Dermis blood vessel endothelial cell (primary cell): ENCODE results near the gene PDCD7. TPM values are rescaled to one million over a fixed set of nuclear protein-coding genes. Genes with fewer than 3 reads are reported as not detected.
"Not testable (repeated sequence)": the region's sequence is repeated elsewhere in the genome, so short reads cannot be mapped to it uniquely, and the experiment has no call there.

Experiments
- DNase-seq: peaks from one replicate; pipeline ENCODE4 v3.0.0; 2010
- total RNA-seq: library from RNA; depleted of rRNA; stranded (reverse); fragments of >200 nt; gene quantifications from 2 replicates; pipeline ENCODE4 v1.2.3, GENCODE V29; 2014

The PDCD7 gene
- total RNA-seq, 1 donor from 2014 or later = 25.0 TPM

- no peak for DNase-seq
Measured at GRCh38 chr15:65115086-65115485, 18.5 kb downstream of the PDCD7 start, which contains the start of gene UBAP1L. Gene UBAP1L, minus strand, starts transcription at chr15:65115200. Its CDS starts 8,985 bp downstream, at chr15:65106215.

DNA sequence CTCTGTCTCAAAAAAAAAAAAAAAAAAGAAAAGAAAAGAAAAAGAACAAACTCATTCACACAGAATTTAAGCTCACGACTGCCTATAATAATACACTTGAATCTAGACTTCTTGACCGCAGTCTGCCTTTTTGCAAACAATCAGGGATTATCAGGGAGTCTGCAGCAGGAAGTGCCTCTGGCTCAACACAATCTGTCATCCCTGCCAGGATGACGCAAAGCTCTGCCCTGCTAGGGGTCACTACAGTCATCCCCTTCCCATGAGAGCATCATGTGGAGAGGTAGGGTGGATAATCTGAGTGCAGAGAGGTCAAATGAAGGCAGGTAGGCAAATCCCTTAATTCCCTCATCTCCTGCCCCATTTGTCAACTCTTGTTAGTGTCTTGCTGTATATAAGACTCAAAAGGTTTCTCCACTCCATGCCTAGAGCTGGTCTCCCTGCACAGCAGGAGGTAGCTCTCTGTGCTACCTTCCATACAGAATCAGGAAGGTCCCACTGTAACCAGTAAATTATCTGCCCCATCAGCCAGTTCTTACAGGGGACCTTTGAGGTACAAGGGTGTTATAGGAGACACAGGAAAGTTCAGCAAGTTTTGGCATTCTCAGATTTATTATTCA, 22.8 kb downstream of the PDCD7 start:
- DNase-seq = peak; percentile 91

- DNase-seq = peak; percentile 60
Measured at GRCh38 chr15:65106011-65106590, 27.5 kb downstream of the PDCD7 start.

- DNase-seq = no peak
Measured at GRCh38 chr15:65105038-65105437, 28.6 kb downstream of the PDCD7 start.

- no peak for DNase-seq
Measured at GRCh38 chr15:65102912-65103311, 30.7 kb downstream of the PDCD7 start.

GRCh38 chr15:65101891-65102708, 31.5 kb downstream of the PDCD7 start:
- no peak for DNase-seq

- peak; percentile 74 for DNase-seq
Measured at GRCh38 chr15:65101411-65101890, 32.2 kb downstream of the PDCD7 start.

DNA sequence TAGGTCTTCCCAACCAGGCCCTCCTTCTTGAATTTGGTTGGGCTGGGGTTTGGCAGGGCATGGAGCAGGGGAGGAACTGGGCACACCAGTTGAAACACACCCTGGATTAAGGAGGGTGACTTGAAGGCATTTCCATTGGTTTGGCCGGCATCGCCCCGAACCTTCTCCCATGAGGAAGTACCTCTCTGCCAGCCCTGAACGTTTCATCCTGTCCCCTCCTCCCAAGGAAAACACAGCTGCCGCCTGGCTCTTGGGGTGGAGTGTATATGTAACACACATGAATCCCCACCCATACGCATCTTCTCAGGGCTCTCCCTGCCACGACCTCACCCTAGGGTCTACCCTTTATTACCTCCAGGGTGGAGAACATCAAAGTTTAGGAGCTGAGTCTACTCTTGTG, 33.2 kb downstream of the PDCD7 start:
- no peak for DNase-seq

GRCh38 chr15:65099801-65100200, 33.8 kb downstream of the PDCD7 start:
- not testable (repeated sequence) for DNase-seq

DNA sequence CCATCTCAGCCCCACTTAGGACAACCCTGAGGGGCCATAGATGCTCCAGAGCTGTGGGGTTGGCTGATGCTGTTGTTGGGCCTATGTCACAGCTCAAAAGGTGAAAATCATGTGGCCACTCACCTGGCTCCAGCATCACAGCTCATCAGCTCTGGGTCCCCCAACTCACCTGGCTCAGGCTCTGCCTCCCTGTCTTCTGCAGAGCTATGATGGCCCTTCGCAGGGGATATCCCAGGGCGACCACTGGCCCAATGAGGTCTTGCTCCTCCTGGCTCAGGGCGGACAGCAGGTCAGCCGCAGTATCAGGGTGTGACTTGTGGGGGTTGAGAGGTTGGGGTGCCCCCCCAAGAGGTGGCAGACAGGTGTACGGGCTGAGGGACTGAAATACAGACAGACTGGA, 34.3 kb downstream of the PDCD7 start:
- no peak for DNase-seq

DNA sequence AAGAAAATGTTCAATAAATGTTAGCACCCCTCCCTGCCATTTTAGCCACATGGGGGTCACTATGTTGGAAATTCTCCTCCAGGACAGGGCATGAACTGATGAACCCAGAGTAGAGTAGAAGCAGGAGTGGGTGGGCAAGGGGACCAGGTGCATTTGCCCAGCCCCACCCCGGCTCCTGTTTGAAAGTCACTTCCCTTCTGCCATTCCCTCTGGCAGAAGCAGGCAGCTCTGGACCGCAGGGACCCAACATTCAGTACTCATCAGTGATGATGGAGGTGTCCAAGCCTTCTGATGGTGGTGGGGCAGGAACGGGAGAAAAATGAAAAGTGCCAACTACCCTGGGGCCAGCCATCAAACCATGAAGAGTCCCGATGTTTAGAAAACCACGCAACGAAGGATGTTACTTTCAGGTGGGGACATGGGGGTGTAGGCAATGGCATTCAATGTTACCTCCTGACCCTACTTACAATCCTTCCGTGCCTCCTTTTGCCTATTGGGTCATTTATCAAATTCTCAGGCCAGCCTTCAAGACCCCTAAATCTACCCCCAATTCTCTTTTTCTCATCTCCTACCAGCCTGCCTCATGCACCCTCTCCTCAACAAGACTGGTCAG, 35.9 kb downstream of the PDCD7 start:
- no peak for DNase-seq

- no peak for DNase-seq
Measured at GRCh38 chr15:65096481-65097385, 36.9 kb downstream of the PDCD7 start.

GRCh38 chr15:65095747-65096104, 37.9 kb downstream of the PDCD7 start:
- DNase-seq = no peak

- DNase-seq = no peak
Measured at GRCh38 chr15:65095011-65095746, 38.4 kb downstream of the PDCD7 start.

DNA sequence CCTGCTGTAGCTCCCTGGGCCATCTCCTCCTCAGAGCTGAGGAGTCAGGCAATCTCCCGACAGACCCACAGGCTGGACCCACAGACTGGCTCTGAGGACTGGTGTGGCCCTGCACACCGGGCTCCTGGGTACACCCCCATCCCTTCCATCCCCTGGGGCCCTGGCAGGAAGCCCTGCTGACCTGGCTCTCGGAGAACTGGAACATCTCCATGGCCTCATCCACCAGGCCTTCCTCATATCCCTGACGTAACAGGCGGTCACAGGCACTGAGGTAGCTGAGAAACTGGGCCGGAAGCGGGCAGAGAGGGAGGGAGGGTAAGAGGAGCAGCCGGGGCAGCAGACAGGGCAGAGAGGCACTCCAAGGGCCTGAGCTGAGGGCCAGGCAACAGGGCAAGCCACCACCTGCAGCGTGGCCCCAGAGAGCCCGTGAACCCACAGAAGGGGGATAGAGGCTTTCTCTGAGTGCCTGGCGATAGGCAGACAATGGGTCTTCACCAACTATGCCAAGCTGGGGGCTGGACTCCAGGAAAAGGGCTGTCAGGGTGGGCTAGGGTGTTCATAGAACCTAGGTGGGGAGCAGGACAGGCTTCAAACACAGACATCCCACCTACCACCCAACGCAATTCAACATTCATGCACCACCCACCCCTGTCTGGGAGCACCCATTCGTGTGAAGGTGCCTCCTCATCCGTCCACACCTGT, 39.2 kb downstream of the PDCD7 start:
- DNase-seq = peak; percentile 16

DNA sequence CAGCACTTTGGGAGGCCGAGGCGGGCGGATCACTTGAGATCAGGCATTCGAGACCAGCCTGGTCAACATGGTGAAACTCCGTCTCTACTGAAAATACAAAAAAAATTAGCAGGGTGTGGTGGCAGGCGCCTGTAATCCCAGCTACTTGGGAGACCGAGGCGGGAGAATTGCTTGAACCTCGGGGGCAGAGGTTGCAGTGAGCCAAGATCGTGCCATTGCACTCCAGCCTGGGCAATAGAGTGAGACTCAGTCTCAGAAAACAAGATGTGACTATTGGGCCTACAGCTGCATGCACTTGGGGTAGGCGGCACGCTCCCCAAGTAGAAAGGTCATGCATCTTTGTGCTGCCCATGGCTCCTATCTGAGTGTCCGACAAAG, 39.8 kb downstream of the PDCD7 start:
- not testable (repeated sequence) for DNase-seq

DNA sequence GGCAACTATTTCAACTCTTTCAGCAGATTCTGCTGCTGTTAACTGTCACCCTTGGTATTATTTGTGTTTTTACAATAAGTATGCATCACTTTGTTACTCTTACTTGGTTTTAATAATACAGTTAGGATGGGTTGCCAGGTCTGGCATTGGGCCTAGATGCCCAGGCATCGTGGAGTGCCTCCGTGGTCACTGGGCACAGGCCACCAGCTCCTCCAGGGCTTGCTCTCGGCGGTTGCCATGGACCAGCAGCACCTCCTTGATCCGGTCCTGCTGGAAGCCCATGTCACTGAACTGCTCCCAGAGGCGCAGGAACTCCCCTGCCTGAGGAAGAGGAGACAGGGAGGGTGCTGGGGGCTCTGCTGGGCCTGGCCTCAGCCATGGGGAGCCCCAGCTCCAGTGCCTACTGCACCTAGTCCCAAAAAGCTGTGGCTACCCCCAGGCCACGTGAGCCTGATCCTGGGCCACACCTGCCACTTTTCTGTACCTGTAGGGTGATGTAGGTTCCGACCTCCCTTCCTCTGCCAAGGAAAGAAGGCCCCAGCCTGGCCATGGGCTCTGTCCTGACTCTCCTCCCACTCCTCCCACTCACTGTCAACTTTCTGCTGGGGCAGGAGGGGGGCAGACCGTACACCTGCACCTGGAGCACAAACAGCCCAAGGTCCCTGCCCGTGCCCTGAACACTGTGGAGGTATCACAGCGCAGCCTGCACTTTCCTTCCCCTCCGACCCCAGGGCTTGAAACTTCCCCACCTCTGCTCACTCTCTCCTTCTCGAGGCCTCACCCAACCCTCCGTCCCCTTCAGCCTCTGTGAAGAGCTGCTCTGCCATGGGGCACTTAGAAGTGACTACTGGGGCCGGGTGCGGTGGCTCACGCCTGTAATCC, 40.5 kb downstream of the PDCD7 start:
- DNase-seq = no peak

DNA sequence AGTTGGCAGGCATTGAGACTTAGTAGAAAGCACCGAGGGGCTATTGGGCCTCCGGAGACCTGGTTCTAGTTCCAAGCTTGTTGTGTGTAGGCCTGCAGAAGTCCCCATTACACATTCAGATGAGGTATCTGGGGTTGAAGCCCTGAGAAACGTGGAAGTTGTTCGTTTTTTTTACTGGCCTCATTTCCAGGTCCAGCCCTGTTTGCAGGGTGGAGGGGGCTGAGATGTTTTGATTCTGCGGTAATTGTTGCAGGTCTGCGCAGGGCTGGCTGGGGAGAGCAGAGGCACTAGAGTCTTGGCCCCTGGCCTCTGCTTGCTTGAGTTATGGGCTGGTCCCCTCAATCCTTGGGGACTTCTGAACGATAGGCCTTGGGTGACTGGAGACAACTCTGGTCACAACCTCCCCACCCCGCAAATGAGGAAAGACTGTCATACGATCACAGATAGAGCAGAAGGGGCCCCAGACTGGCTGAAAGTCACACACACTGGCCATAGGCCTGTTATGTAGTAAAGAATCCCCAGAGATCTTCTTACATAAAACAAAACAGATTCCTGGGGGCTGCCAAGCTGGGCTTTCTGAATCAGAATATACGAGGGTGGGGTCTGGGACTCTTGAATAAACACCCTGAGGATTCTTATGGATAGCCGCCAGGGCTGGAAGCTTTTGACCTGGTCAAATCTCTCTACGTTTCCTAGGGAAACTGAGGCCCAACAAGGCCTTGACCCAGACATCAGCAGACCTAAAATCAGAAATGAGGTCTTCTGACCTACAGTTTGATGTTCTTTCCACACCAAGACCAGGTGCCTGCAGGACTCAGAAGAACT, 41.5 kb downstream of the PDCD7 start:
- no peak for DNase-seq
